ENCODE results near the gene EREG.

Gene EREG

GRCh38 chr4:74431113-74431826 is 66.3 kb downstream of the EREG start:
- Histone ChIP-seq H3K27me3 (ENCODE audit: insufficient read depth, low read length) (no peaks in the 10 kb centered on the region), H3K4me3 (ENCODE audit: low read length) (no peak overlapping the region), H3K9ac (ENCODE audit: low read depth, low read length) (no peak overlapping the region), H3K4me1 (ENCODE audit: insufficient read depth, low read length) (no peaks in the 10 kb centered on the region), H3K36me3 (ENCODE audit: insufficient read depth, low read length) (no peaks in the 10 kb centered on the region), H3K27ac (ENCODE audit: low read depth, low read length) (no peak overlapping the region), H3K9me3 (ENCODE audit: insufficient read depth, low read depth, low read length) (no peaks in the 10 kb centered on the region)
- WGBS = 94% methylated on average over 11 of the region's 11 CpGs

GRCh38 chr4:74433043-74433442 is 68.1 kb downstream of the EREG start:
- Histone ChIP-seq H3K9me3 (ENCODE audit: insufficient read depth, low read depth, low read length) (no peaks in the 10 kb centered on the region), H3K36me3 (ENCODE audit: insufficient read depth, low read length) (no peaks in the 10 kb centered on the region), H3K27me3 (ENCODE audit: insufficient read depth, low read length) (no peaks in the 10 kb centered on the region), H3K9ac (ENCODE audit: low read depth, low read length) (no peak overlapping the region), H3K4me1 (ENCODE audit: insufficient read depth, low read length) (no peaks in the 10 kb centered on the region), H3K4me3 (ENCODE audit: low read length) (no peak overlapping the region), H3K27ac (ENCODE audit: low read depth, low read length) (no peak overlapping the region)
- WGBS = 95% methylated on average over 2 of the region's 2 CpGs

- Histone ChIP-seq H3K4me1 (ENCODE audit: insufficient read depth, low read length) (no peaks in the 10 kb centered on the region), H3K36me3 (ENCODE audit: insufficient read depth, low read length) (no peaks in the 10 kb centered on the region), H3K27me3 (ENCODE audit: insufficient read depth, low read length) (no peaks in the 10 kb centered on the region), H3K4me3 (ENCODE audit: low read length) (no peak overlapping the region), H3K27ac (ENCODE audit: low read depth, low read length) (no peak overlapping the region), H3K9ac (ENCODE audit: low read depth, low read length) (no peak overlapping the region), H3K9me3 (ENCODE audit: insufficient read depth, low read depth, low read length) (no peaks in the 10 kb centered on the region)
- WGBS = 84% methylated on average over 7 of the region's 7 CpGs
Observed at GRCh38 chr4:74433541-74434172, 68.7 kb downstream of the EREG start.

- no peak overlapping the region for H3K4me3 ChIP-seq (ENCODE audit: low read length)
- WGBS = 83% methylated on average over 1 of the region's 1 CpG
- H3K9me3 ChIP-seq (ENCODE audit: insufficient read depth, low read depth, low read length) = no peaks in the 10 kb centered on the region
- H3K4me1 ChIP-seq (ENCODE audit: insufficient read depth, low read length) = no peaks in the 10 kb centered on the region
- H3K9ac ChIP-seq (ENCODE audit: low read depth, low read length) = no peak overlapping the region
- H3K36me3 ChIP-seq (ENCODE audit: insufficient read depth, low read length) = no peaks in the 10 kb centered on the region
- H3K27me3 ChIP-seq (ENCODE audit: insufficient read depth, low read length) = no peaks in the 10 kb centered on the region
- no peak overlapping the region for H3K27ac ChIP-seq (ENCODE audit: low read depth, low read length)
Observed at GRCh38 chr4:74435296-74435695, 70.4 kb downstream of the EREG start.

- no peaks in the 10 kb centered on the region for H3K9me3 ChIP-seq (ENCODE audit: insufficient read depth, low read depth, low read length)
- H3K4me1 ChIP-seq (ENCODE audit: insufficient read depth, low read length) = no peaks in the 10 kb centered on the region
- no peak overlapping the region for H3K4me3 ChIP-seq (ENCODE audit: low read length)
- 87% methylated on average over 3 of the region's 3 CpGs for WGBS
- no peaks in the 10 kb centered on the region; the same call in 1 of the 2 replicates for H3K27me3 ChIP-seq (ENCODE audit: insufficient read depth, low read length)
- H3K9ac ChIP-seq (ENCODE audit: low read depth, low read length) = no peak overlapping the region
- no peaks in the 10 kb centered on the region for H3K36me3 ChIP-seq (ENCODE audit: insufficient read depth, low read length)
- H3K27ac ChIP-seq (ENCODE audit: low read depth, low read length) = no peak overlapping the region
Observed at GRCh38 chr4:74437866-74438265, 72.9 kb downstream of the EREG start.
